ENCODE data around the gene KIAA1217.

DNA sequence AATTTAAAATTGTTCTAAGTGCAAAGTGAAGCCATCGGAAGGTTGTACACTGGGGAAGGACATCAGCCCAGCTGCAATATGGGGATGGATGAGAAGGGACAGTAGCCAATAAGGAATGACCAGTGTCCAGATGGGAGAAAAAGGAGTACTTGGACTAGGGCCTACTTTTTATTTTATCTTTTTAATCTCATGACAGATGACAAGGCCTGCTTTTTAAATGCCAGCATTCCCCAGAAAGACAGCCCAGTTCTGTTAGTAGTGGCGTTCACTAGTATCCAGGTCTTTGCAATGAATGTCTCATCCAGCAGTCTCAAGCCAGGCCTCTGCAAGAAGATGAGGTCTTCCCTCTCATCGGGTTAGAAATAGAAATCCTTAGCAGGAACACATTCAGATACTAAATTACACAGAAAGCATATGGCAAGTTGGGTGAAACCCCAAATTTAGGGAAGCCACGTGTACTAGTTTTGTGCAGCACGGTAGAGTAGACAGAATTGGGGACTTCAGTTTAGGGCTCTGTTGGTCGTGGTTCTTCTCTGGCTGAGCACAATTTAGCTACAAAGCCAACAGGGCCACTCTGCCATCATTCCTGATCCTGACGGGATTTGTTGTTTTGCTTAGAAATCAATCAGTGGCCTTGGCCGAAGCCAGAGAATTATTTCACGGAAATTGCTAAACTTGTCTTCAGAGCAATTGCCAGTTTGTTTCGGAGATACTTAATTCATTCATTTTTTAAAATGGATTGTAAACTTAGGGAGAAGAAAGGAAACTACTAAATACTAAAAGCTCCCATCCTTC, 286.9 kb downstream of the KIAA1217 start:
- TF ChIP-seq, protein P1, sequence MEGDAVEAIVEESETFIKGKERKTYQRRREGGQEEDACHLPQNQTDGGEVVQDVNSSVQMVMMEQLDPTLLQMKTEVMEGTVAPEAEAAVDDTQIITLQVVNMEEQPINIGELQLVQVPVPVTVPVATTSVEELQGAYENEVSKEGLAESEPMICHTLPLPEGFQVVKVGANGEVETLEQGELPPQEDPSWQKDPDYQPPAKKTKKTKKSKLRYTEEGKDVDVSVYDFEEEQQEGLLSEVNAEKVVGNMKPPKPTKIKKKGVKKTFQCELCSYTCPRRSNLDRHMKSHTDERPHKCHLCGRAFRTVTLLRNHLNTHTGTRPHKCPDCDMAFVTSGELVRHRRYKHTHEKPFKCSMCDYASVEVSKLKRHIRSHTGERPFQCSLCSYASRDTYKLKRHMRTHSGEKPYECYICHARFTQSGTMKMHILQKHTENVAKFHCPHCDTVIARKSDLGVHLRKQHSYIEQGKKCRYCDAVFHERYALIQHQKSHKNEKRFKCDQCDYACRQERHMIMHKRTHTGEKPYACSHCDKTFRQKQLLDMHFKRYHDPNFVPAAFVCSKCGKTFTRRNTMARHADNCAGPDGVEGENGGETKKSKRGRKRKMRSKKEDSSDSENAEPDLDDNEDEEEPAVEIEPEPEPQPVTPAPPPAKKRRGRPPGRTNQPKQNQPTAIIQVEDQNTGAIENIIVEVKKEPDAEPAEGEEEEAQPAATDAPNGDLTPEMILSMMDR (IDR thresholded peaks at IDR 0.05), result no peak
- peak in 1 of 2 donors; percentile 15 for TF ChIP-seq POLR2A (IDR thresholded peaks at IDR 0.05)

All from adrenal gland (tissue), 5 donors.